Muscle layer of duodenum (tissue), 2 donors: ENCODE measurements around the gene ABLIM2.

Source experiments
- H3K27ac ChIP-seq: one replicate; pipeline ENCODE4 v1.7.0; 2013; ENCODE audit warnings: mild to moderate bottlenecking, low read length
- H3K27me3 ChIP-seq: one replicate; pipeline ENCODE4 v1.7.0; 2013; ENCODE audit warnings: low read depth, mild to moderate bottlenecking, control low read depth, low read length
- H3K36me3 ChIP-seq, 2 donors: one replicate each; pipeline ENCODE4 v1.7.0; 2013; ENCODE audit warnings: low read length in 2 of 2, control low read depth in 1 of 2, mild to moderate bottlenecking in 1 of 2; ENCODE audit not compliant: insufficient read depth in 2 of 2, control insufficient read depth in 1 of 2
- H3K4me1 ChIP-seq, 2 donors: one replicate each; pipeline ENCODE4 v1.7.0; 2013; ENCODE audit warnings: low read length in 2 of 2, mild to moderate bottlenecking in 2 of 2, control low read depth in 1 of 2, moderate library complexity in 1 of 2; ENCODE audit not compliant: insufficient read depth in 2 of 2, control insufficient read depth in 1 of 2
- H3K4me3 ChIP-seq, 2 donors: one replicate each; pipeline ENCODE4 v1.7.0; 2013; ENCODE audit warnings: low read length in 2 of 2, low read depth in 1 of 2, mild to moderate bottlenecking in 1 of 2
- H3K9me3 ChIP-seq, 2 donors: one replicate each; pipeline ENCODE4 v1.7.0; 2013; ENCODE audit warnings: low read length in 2 of 2, control low read depth in 1 of 2, mild to moderate bottlenecking in 1 of 2; ENCODE audit not compliant: control insufficient read depth in 1 of 2
- donor health status: healthy.

ABLIM2 gene

DNA sequence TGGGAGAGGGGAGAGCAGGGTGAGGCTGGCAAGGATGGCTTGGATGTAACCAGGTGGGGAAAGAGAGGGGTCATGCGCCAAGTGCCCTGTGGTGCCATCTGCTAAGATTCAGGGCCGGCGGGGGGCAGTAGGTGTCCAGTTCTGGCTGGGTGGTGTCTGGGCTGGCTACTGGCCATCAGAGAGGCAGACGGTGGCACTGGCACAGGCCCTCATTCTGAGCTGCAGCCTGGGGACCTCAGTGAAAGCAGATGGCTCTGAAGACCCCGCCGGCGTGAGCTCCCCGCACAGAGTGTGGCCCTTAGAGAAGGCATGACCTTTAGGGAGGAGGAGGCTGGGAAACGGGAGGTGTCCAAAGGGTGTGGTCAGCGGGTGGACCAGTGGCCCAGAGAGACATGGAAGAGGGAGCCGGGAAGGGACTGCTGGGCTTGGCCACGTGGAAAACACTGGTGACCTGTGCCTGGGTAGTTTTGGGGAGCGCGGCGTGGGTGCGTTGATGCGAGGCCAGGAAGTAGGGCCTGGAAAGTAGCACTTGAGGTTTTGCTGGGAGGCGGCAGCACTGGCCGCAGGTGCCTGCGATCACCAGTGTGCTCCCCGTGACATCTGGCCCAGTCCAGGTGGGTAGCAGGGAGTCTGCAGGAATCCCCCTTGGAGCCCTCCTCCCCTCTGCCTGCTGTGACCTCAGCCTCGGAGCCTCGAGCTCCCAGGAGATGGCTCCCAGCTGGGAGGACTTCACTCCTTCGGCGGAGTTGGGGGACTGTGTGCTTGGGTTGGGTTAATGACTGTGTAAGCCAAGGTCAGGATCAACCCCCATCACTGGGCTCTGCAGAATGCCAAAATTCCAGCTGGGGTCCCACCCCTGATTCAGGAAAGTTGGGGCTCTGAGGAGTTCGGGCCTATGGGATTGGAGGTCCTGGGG lies 31.2 kb upstream of the ABLIM2 start:
- Histone ChIP-seq H3K27ac (no peak overlapping the region), H3K4me3 (no peak overlapping the region), H3K4me1 (peaks cover 0 to 5% of the 10 kb centered on the region in 2 donors), H3K27me3 (no peaks in the 10 kb centered on the region), H3K9me3 (no peaks in the 10 kb centered on the region), H3K36me3 (no peaks in the 10 kb centered on the region)

DNA sequence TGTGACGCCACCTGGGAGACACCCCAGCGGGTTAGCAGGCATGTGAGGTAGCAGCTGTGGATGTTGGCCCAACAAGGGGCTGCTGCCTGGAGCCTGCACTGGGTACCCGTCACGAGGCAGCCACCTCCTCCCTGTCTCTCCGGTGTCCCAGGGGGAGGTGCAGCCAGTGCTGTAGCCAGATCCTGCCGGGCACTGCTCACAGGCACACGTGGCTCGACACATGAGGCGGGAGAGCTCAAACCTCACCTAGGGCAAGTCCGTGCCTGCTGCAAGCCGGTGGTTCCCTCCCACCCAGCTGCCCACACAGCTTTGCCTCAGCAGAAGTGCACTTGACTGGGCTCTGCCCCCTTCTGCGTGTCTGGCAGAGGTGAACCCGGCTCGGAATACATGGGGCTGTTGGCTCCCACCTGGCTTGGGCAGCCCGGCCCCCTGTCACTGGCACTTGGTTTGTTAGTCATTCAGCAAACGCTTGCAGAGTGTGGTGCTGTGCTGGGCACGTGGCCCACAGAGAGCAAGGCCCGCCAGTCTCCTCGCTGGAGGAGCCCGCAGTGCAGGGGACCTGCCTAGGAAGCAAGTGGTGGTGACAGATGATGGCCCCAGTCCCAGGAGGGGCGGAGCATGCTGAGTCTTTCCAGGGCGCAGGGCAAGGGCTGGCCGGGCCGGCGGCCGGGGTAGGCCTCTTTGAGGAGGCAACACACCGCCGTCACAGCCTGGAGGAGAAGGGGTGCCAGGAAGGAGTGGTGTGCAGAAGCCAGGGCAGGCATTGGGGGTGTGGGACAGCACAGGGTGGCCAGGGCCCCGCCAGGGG lies 30.3 kb upstream of the ABLIM2 start:
- Histone ChIP-seq H3K36me3 (no peaks in the 10 kb centered on the region), H3K27ac (no peak overlapping the region), H3K4me1 (peaks cover 0 to 5% of the 10 kb centered on the region in 2 donors), H3K27me3 (no peaks in the 10 kb centered on the region), H3K4me3 (no peak overlapping the region), H3K9me3 (no peaks in the 10 kb centered on the region)

DNA sequence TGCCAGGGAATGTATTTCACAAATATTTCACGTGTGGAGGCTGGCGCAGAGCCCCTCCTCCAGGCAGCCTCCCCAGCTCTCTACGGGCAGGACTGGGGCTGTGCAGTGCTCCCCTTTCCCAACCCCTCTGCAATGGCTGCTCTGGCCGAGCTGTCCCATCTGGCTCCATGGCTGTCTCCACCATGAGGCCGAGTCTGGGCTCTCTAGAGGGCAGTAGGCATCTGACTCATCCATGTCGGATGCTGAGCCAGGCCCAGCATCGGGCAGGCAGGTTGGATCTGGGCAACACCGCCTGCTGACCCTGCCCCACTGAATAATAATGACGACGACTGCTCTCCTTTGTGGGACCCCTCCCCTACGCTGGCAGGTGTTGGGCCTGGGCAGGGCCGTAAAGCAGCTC lies 29.5 kb upstream of the ABLIM2 start:
- Histone ChIP-seq H3K27me3 (no peaks in the 10 kb centered on the region), H3K36me3 (no peaks in the 10 kb centered on the region), H3K27ac (no peak overlapping the region), H3K4me1 (peaks cover 0 to 7% of the 10 kb centered on the region in 2 donors), H3K4me3 (no peak overlapping the region), H3K9me3 (no peaks in the 10 kb centered on the region)

DNA sequence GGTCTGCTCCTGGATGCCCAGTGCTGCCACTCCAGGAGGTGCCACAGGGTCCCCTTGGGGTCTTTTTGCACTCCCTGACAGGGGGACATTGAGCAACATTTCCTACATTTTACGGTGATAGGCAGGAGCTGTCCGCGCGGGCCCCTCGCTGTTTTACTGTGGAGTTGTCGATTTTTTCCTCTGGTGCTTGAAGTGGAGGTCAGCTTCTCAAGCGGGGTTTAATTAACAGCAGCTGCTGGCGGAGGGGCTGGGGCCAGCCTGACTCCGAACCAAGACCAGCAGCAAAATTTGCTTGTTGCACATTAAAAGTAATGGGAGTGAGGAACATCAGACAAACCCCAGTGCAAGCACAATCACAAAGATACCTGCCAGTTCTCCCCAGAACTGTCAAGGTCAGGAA lies 27.3 kb upstream of the ABLIM2 start:
- Histone ChIP-seq H3K36me3 (no peaks in the 10 kb centered on the region), H3K4me1 (peaks cover 0 to 13% of the 10 kb centered on the region in 2 donors), H3K4me3 (no peak overlapping the region), H3K27ac (no peak overlapping the region), H3K27me3 (no peaks in the 10 kb centered on the region), H3K9me3 (no peaks in the 10 kb centered on the region)

DNA sequence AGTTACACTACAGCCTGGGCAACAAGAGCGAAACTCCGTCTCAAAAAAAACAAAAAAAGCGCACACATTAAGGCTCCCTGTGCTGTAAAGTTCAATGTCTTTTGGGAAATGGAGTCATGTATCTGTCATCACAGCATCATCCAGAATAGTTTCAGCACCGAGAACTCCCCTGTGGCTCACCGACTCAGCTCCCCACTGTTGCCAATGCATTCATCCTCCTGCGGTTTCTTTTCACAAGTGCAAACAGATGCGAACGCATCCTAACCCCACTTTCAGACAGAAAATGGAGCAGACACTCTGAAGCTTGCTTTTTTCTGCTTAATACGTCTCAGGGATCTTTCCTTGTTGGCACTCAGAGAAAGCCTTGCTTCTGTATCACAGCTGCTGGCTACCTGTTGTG lies 26.7 kb upstream of the ABLIM2 start:
- Histone ChIP-seq H3K4me1 (peaks cover 0 to 11% of the 10 kb centered on the region in 2 donors), H3K9me3 (no peaks in the 10 kb centered on the region), H3K27ac (no peak overlapping the region), H3K27me3 (no peaks in the 10 kb centered on the region), H3K4me3 (no peak overlapping the region), H3K36me3 (no peaks in the 10 kb centered on the region)

DNA sequence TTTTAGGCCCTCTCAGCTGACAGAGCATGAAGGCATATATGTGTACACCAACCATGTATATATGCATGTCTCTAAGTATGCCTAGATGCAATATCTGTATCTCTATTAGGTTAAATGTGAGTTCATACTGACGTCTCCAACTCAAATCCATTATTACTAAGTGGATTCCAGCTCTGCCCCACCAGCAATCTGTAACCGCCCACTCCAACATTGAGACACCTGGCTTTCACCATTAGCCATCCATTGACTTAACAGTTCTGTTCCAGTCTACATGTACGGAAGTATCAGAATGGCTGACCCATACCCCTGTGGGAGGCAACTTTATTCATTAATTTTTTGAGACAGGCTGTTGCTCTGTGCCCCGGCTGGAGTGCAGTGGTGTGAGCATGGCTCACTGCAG lies 25.4 kb upstream of the ABLIM2 start:
- Histone ChIP-seq H3K4me3 (no peak overlapping the region), H3K36me3 (no peaks in the 10 kb centered on the region), H3K27me3 (no peaks in the 10 kb centered on the region), H3K27ac (no peak overlapping the region), H3K4me1 (peaks cover 0 to 8% of the 10 kb centered on the region in 2 donors), H3K9me3 (no peaks in the 10 kb centered on the region)

DNA sequence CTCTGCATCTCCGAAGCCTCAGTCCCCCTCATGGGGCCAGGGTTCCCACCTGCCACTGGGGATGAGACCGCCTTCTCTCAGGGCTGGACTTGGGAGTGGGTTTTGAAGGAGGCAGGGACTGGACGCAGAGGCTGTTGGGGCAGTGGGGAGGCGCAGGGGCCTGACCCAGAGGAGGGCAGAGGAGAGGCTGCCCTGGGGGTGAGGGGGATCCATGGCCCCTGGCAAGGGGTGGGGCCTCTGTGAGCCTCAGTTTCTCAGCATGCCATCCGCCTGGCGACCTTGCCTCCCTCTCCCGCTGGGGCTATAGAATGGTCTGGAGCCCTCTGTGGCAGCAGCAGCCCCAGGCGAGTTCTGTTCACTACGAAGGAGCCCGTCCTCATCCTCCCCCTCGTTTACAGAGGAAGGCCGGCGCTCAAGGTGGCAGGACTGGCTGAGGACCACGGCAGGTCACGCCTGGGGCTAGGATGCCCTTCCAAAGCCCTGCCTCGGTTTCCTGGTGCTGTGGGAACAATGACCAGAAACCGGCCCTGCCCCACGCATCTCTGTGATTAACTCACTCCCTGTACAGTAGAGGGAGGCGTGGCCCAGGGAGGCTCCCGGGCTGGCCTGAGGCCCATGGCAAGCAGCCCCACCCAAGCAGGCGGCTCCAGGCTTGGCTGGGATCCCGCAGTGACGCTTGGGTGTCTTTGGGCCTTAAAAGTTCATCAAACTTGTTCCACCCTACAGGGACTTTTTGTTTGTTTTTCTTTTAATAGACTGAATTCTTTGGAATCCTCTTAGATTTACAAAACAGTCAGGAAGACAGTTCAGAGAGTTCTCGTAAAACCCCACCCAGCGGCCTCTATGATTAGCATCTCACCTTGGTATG lies 24.5 kb upstream of the ABLIM2 start:
- Histone ChIP-seq H3K4me3 (no peak overlapping the region), H3K4me1 (peaks cover 0 to 8% of the 10 kb centered on the region in 2 donors), H3K36me3 (no peaks in the 10 kb centered on the region), H3K9me3 (no peaks in the 10 kb centered on the region), H3K27me3 (no peaks in the 10 kb centered on the region), H3K27ac (no peak overlapping the region)

DNA sequence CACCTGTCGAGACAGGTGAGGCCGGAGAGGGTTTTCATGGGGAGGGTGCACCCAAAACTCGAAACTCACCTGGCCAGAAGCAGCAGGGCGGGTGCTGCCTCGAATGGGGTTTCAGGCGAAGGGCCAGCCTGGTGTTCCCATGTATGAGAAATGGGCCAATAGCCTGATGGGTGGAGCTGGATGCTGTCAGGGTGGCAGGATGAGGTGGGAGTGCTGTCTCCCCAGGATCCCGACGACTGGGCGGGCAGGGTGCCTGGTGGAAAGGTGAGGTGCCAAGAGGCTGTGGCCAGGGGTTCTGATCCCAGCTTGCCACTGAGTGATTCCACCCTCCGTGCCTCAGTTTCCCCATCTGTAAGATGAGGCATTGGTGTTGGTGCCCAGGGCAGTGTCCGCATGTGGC lies 23.7 kb upstream of the ABLIM2 start:
- Histone ChIP-seq H3K36me3 (no peaks in the 10 kb centered on the region), H3K27ac (no peak overlapping the region), H3K9me3 (no peaks in the 10 kb centered on the region), H3K4me3 (no peak overlapping the region), H3K4me1 (peaks cover 0 to 8% of the 10 kb centered on the region in 2 donors), H3K27me3 (no peaks in the 10 kb centered on the region)

DNA sequence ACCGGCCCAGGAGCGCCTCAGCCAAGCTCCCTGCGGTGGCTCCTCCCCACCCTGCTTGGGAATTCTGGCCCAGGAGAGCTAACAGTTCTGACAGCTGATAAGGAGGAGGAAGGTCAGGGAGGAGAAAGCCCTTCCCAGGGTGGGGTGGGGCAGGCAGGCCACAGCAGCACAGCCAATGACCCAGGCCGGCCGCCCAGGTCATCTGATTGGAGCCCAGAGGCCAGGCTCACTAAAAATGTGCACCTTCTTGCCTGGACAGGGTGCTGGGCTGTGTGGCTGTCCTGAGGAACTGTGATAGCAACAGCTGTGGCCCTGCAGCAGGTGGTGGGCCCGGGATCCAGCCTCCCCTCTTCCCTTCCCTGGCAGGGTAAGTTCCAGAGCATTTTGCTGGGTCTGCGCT lies 23.2 kb upstream of the ABLIM2 start:
- H3K27ac ChIP-seq = no peak overlapping the region

DNA sequence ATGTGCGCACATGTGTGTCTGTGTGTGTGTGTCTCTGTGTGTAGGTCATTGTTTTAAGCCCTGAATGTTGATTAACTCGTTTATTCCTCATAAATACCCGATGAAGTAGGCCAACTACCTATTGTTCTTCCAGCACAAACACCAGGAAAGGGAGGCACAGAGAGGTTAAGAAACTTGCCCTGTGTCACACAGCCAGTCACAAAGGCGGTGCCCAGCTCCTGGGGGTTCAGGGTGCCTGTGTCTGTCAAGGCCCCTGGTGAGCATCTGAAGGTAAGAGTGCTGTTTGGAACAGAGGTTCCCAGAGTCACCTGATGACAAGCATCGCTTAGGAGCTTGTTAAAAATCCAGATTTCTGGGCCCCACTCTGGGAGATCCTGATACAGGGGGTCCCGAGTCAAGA lies 22.5 kb upstream of the ABLIM2 start:
- no peak overlapping the region for H3K4me3 ChIP-seq
- no peaks in the 10 kb centered on the region for H3K36me3 ChIP-seq
- H3K4me1 ChIP-seq = peaks cover 0 to 8% of the 10 kb centered on the region in 2 donors
- H3K27ac ChIP-seq = no peak overlapping the region
- H3K27me3 ChIP-seq = no peaks in the 10 kb centered on the region
- H3K9me3 ChIP-seq = no peaks in the 10 kb centered on the region

More for the DNA sequence above, 23.2 kb upstream of the ABLIM2 start:
- no peak overlapping the region for H3K4me3 ChIP-seq
- no peaks in the 10 kb centered on the region for H3K36me3 ChIP-seq
- H3K4me1 ChIP-seq = peaks cover 0 to 8% of the 10 kb centered on the region in 2 donors
- H3K9me3 ChIP-seq = no peaks in the 10 kb centered on the region
- H3K27me3 ChIP-seq = no peaks in the 10 kb centered on the region
